Hepatocyte (in vitro differentiated cells): ENCODE results near the gene COMMD8. TPM values are rescaled to one million over a fixed set of nuclear protein-coding genes. Genes with fewer than 3 reads are reported as not detected.

Experiments used
- DNase-seq: peaks from one replicate; pipeline ENCODE4 v3.0.0-alpha.2; 2016; ENCODE audit warnings: low spot score
- H2AFZ ChIP-seq: fragments of 200-600 bp; sonication (generic); 2 replicates; pipeline ENCODE4 v1.6.0; 2016; ENCODE audit warnings: antibody characterized with exemption, mild to moderate bottlenecking
- H3K27ac ChIP-seq: fragments of 200-600 bp; sonication (generic); 2 replicates; pipeline ENCODE4 v1.5.1; 2016; ENCODE audit warnings: mild to moderate bottlenecking
- H3K27me3 ChIP-seq: fragments of 200-600 bp; sonication (generic); 2 replicates; pipeline ENCODE4 v1.6.1; 2016
- H3K36me3 ChIP-seq: fragments of 200-600 bp; sonication (generic); replicated peaks from 2 replicates; pipeline ENCODE4 v1.5.1; 2016; ENCODE audit warnings: low read depth; ENCODE audit not compliant: insufficient read depth
- H3K4me1 ChIP-seq: fragments of 200-600 bp; sonication (generic); 2 replicates; pipeline ENCODE4 v1.5.1; 2016; ENCODE audit warnings: mild to moderate bottlenecking, moderate library complexity; ENCODE audit not compliant: insufficient read depth
- H3K4me2 ChIP-seq: fragments of 200-600 bp; sonication (generic); 2 replicates; pipeline ENCODE4 v1.6.0; 2016
- H3K4me3 ChIP-seq: fragments of 200-600 bp; sonication (generic); 2 replicates; pipeline ENCODE4 v1.5.1; 2016; ENCODE audit warnings: mild to moderate bottlenecking
- H3K79me2 ChIP-seq: fragments of 200-600 bp; sonication (generic); 2 replicates; pipeline ENCODE4 v1.6.0; 2017; ENCODE audit warnings: mild to moderate bottlenecking
- H3K9me2 ChIP-seq: fragments of 200-600 bp; sonication (generic); replicated peaks from 2 replicates; pipeline ENCODE4 v1.6.0; 2017; ENCODE audit warnings: mild to moderate bottlenecking; ENCODE audit not compliant: insufficient read depth
- H3K9me3 ChIP-seq: fragments of 200-600 bp; sonication (generic); 2 replicates; pipeline ENCODE4 v1.5.1; 2016; ENCODE audit warnings: low read depth, mild to moderate bottlenecking
- H4K20me1 ChIP-seq: fragments of 200-600 bp; sonication (generic); 2 replicates; pipeline ENCODE4 v1.6.0; 2016; ENCODE audit warnings: mild to moderate bottlenecking; ENCODE audit not compliant: insufficient read depth, poor library complexity, severe bottlenecking
- EZH2 ChIP-seq: fragments of 200-600 bp; sonication (generic); IDR thresholded peaks from 2 replicates; pipeline ENCODE4 v1.6.1; 2016; ENCODE audit warnings: antibody characterized with exemption, mild to moderate bottlenecking, borderline replicate concordance
- EZH2phosphoT487 ChIP-seq: fragments of 200-600 bp; sonication (generic); IDR thresholded peaks from one replicate; pipeline ENCODE4 v1.6.1; 2018; ENCODE audit warnings: antibody characterized with exemption, mild to moderate bottlenecking, low read depth, moderate library complexity; ENCODE audit not compliant: unreplicated experiment, severe bottlenecking
- WGBS: methylation state at CpG from one replicate; pipeline ENCODE4 v1.1.6; 2016; ENCODE audit warnings: low lambda C conversion rate; ENCODE audit errors: missing lambda C conversion rate; 5-methylcytosine and 5-hydroxymethylcytosine counted together
- polyA plus RNA-seq: library from polyadenylated mRNA; unstranded; fragments of >200 nt; fragmentation: Nextera tagmentation; extraction: Ambion mirVana; gene quantifications from 2 replicates; pipeline ENCODE4 v1.2.1, GENCODE V29; 2016
- total RNA-seq: library from RNA; depleted of rRNA; stranded (reverse); fragments of >200 nt; gene quantifications from 2 replicates; pipeline ENCODE4 v1.2.3, GENCODE V29; 2014
- TF ChIP-seq, protein P1 (sequence below): fragments of 200-600 bp; sonication (generic); IDR thresholded peaks from 2 replicates; pipeline ENCODE4 v1.5.1; 2016; ENCODE audit warnings: antibody characterized with exemption, mild to moderate bottlenecking; ENCODE audit not compliant: poor library complexity

The COMMD8 gene
- total and polyA plus RNA-seq, 2 experiments from 2014 or later = 32.8 to 43.9 TPM

DNA sequence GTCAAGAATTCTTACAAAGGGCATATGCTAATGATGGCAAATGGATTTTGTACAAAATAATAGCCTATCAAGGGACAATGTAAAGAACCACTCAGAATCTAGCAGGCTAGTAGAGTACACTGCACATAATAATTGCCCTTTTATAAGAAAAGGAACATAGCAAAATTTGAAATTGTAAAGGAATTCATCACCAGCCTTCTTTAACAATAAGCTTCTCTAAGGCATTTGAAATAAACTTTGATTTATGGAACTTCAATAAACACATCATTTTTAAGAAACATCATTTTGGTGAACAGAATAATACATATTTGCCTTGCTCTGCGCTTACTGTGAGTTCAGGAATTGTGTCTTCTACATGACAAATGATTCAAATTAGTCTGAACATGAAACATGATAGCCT lies 11.9 kb upstream of the COMMD8 start:
- no peak overlapping the region for H3K4me2 ChIP-seq
- H3K27me3 ChIP-seq = no peaks in the 10 kb centered on the region
- TF ChIP-seq, protein P1, sequence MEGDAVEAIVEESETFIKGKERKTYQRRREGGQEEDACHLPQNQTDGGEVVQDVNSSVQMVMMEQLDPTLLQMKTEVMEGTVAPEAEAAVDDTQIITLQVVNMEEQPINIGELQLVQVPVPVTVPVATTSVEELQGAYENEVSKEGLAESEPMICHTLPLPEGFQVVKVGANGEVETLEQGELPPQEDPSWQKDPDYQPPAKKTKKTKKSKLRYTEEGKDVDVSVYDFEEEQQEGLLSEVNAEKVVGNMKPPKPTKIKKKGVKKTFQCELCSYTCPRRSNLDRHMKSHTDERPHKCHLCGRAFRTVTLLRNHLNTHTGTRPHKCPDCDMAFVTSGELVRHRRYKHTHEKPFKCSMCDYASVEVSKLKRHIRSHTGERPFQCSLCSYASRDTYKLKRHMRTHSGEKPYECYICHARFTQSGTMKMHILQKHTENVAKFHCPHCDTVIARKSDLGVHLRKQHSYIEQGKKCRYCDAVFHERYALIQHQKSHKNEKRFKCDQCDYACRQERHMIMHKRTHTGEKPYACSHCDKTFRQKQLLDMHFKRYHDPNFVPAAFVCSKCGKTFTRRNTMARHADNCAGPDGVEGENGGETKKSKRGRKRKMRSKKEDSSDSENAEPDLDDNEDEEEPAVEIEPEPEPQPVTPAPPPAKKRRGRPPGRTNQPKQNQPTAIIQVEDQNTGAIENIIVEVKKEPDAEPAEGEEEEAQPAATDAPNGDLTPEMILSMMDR = no peak
- no peak for TF ChIP-seq EZH2
- no peak for TF ChIP-seq EZH2phosphoT487
- H3K27ac ChIP-seq = no peak overlapping the region
- H3K36me3 ChIP-seq = no peaks in the 10 kb centered on the region
- no peaks in the 10 kb centered on the region for H3K9me2 ChIP-seq
- H3K4me3 ChIP-seq = no peak overlapping the region
- DNase-seq = no peak
- H3K4me1 ChIP-seq = no peaks in the 10 kb centered on the region
- no peaks in the 10 kb centered on the region for H4K20me1 ChIP-seq
- H2AFZ ChIP-seq = no peak overlapping the region
- H3K9me3 ChIP-seq = no peaks in the 10 kb centered on the region
- H3K79me2 ChIP-seq = no peaks in the 10 kb centered on the region
- 81% methylated on average over 1 of the region's 1 CpG for WGBS

DNA sequence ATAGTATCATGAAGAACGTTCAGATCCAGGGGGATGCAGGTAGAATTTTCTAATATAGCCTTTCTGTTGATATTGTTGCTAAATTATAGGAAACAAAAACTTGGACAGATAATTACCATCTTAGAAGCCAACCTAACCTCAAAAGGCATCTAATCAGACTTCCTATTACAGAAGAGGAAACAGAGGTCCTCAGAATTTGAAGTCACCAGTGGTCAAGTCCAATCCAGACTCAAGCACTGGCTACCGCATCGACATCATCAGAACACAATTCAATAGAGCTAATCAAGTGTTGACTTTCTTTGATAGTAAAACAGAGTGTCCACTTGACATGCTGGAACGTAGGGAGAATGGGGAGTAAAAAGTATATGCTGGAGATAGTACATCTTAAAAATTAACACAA lies 11.3 kb upstream of the COMMD8 start:
- TF ChIP-seq EZH2 = no peak
- TF ChIP-seq EZH2phosphoT487 = no peak
- TF ChIP-seq, protein P1 = no peak
- Histone ChIP-seq H3K36me3 (no peaks in the 10 kb centered on the region), H3K4me3 (no peak overlapping the region), H3K27ac (no peak overlapping the region), H2AFZ (no peak overlapping the region), H3K9me2 (no peaks in the 10 kb centered on the region), H3K9me3 (no peaks in the 10 kb centered on the region), H3K79me2 (no peaks in the 10 kb centered on the region), H3K4me1 (no peaks in the 10 kb centered on the region), H3K27me3 (no peaks in the 10 kb centered on the region), H4K20me1 (no peaks in the 10 kb centered on the region), H3K4me2 (no peak overlapping the region)
- DNase-seq = no peak
- 86% methylated on average over 4 of the region's 4 CpGs for WGBS

DNA sequence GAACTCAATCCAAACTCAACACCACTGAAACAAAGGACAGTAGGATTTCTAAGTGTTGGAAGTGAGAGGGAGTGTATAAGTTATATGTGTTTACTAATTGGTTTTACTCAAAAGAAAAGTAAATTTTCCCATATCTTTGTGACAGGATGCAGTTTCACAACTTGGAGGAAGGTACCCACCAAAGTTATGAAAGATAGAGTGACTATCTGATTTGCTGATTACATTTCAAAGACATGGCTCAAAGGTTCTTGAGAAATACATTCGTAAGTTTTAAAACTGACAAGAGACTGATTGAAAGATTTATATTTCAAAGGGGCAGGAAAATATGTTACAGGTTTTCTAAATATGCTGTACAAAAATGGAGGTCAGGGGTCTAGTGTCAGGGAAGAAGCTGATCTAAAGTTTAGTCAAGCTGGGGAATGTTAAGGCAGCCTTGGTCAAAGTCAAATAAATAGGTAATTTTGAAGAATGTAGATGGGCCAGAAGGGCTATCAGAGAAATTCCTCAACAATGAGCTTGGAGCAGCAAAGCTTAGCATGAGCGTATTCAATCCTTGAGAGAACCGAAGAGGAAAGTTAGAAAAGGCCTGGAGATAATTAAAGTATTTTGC lies 9.7 kb upstream of the COMMD8 start:
- no peak for DNase-seq
- Histone ChIP-seq H2AFZ (no peak overlapping the region), H3K9me2 (no peaks in the 10 kb centered on the region), H3K4me2 (no peak overlapping the region), H3K79me2 (no peaks in the 10 kb centered on the region), H4K20me1 (no peaks in the 10 kb centered on the region), H3K4me3 (no peak overlapping the region), H3K4me1 (no peaks in the 10 kb centered on the region), H3K9me3 (no peaks in the 10 kb centered on the region), H3K36me3 (no peaks in the 10 kb centered on the region), H3K27me3 (no peaks in the 10 kb centered on the region), H3K27ac (no peak overlapping the region)
- TF ChIP-seq, protein P1 = no peak
- TF ChIP-seq EZH2 = no peak
- TF ChIP-seq EZH2phosphoT487 = no peak
- WGBS = 68% methylated on average over 3 of the region's 3 CpGs

DNA sequence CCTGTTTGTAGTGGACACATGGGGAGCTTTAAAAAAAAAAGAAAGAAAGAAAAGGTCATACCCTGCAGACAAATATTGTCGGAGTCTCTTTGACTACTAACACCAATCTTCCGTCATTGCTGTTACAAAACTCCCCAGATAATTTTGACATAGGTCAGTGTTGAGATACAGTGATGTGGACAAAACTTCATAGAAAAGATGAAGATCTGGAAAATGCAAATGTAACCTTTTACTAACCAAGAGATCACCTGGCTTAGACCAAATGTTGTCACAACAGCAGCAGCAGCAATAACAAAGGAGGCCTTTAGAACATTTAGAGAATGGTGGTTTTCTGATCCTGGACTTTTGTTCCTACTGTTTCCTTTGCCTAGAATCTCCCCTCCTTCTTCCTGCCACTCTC lies 8.1 kb upstream of the COMMD8 start:
- no peak overlapping the region for H3K4me3 ChIP-seq
- TF ChIP-seq EZH2 (no peak), EZH2phosphoT487 (no peak)
- TF ChIP-seq, protein P1 = no peak
- H3K27me3 ChIP-seq = no peaks in the 10 kb centered on the region
- H3K79me2 ChIP-seq = no peaks in the 10 kb centered on the region
- no peaks in the 10 kb centered on the region for H3K4me1 ChIP-seq
- H3K9me3 ChIP-seq = no peaks in the 10 kb centered on the region
- no peaks in the 10 kb centered on the region for H3K36me3 ChIP-seq
- 67% methylated on average over 2 of the region's 2 CpGs for WGBS
- no peak overlapping the region for H3K27ac ChIP-seq
- no peaks in the 10 kb centered on the region for H3K9me2 ChIP-seq
- H3K4me2 ChIP-seq = no peak overlapping the region
- H2AFZ ChIP-seq = no peak overlapping the region
- no peak for DNase-seq
- H4K20me1 ChIP-seq = no peaks in the 10 kb centered on the region
